Measurements from ENCODE around the gene PFDN1. TPM values are rescaled to one million over a fixed set of nuclear protein-coding genes. Genes with fewer than 3 reads are reported as not detected.

PFDN1 gene
- total RNA-seq, 4 donors from 2014 or later = 42.7 to 102 (median 70.9) TPM

- peaks cover 0 to 3% of the 10 kb centered on the region in 2 donors for H3K4me1 ChIP-seq
- intact Hi-C loops (cut with DNase I; ENCODE audit: low total_unique reads) = no loop called here
- H3K27ac ChIP-seq = peak overlapping the region in 1 of 2 donors; percentile 19
- TF ChIP-seq, protein P1, sequence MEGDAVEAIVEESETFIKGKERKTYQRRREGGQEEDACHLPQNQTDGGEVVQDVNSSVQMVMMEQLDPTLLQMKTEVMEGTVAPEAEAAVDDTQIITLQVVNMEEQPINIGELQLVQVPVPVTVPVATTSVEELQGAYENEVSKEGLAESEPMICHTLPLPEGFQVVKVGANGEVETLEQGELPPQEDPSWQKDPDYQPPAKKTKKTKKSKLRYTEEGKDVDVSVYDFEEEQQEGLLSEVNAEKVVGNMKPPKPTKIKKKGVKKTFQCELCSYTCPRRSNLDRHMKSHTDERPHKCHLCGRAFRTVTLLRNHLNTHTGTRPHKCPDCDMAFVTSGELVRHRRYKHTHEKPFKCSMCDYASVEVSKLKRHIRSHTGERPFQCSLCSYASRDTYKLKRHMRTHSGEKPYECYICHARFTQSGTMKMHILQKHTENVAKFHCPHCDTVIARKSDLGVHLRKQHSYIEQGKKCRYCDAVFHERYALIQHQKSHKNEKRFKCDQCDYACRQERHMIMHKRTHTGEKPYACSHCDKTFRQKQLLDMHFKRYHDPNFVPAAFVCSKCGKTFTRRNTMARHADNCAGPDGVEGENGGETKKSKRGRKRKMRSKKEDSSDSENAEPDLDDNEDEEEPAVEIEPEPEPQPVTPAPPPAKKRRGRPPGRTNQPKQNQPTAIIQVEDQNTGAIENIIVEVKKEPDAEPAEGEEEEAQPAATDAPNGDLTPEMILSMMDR (IDR thresholded peaks at IDR 0.05) = no peak
- no peak for TF ChIP-seq POLR2A (IDR thresholded peaks at IDR 0.05)
- H3K27me3 ChIP-seq = no peaks in the 10 kb centered on the region
- DNase-seq = no peak
- no peaks in the 10 kb centered on the region for H3K9me3 ChIP-seq
- H3K36me3 ChIP-seq = no peaks in the 10 kb centered on the region
- H3K4me3 ChIP-seq = no peak overlapping the region
Measured at GRCh38 chr5:140329739-140330481, 27.0 kb upstream of the PFDN1 start.

DNA sequence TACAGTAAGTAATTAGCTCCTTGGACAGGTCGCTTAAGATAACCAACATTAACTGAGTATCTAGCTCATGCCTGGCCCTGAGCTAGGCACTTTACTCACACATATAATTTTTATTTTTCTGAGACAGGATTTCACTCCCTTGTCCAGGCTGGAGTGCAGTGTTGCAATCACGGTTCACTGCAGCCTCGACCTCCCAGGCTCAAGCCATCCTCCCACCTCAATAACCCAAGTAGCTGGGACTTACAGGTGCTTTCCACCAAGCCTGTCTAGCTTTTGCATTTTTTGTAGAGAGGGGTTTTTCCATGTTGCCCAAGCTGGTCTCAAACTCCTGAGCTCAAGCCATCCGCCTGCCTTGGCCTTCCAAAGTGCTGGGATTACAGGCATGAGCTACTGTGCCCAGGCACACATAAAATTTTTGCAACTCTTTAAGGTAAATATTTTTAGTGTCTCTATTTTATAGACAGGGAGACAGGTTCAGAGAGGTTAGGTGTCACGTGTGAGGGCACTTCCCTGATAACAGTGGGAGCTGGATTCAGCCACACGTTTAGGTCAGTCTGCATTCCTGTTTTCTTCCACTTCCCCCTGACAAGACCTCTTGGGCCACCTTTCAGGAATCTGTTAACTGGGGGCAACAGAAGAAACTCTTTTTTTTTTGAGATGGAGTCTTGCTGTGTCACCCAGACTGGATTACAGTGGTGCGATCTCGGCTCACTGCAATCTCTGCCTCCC is 25.3 kb upstream of the PFDN1 start:
- Histone ChIP-seq H3K4me1 (peaks cover 4 to 11% of the 10 kb centered on the region in 2 donors), H3K27me3 (no peaks in the 10 kb centered on the region), H3K9me3 (no peaks in the 10 kb centered on the region), H3K36me3 (no peaks in the 10 kb centered on the region), H3K27ac (peak overlapping the region in 1 of 2 donors; percentile 15), H3K4me3 (no peak overlapping the region)
- DNase-seq = no peak
- TF ChIP-seq, protein P1 (IDR thresholded peaks at IDR 0.05) = no peak
- TF ChIP-seq POLR2A (IDR thresholded peaks at IDR 0.05) = no peak
- intact Hi-C loops (cut with DNase I; ENCODE audit: low total_unique reads) = no loop called here

- no peak for TF ChIP-seq POLR2A (IDR thresholded peaks at IDR 0.05)
- TF ChIP-seq, protein P1 (IDR thresholded peaks at IDR 0.05) = no peak
- Histone ChIP-seq H3K27me3 (no peaks in the 10 kb centered on the region), H3K4me1 (peaks cover 6 to 16% of the 10 kb centered on the region in 2 donors), H3K27ac (no peak overlapping the region), H3K4me3 (no peak overlapping the region), H3K36me3 (no peaks in the 10 kb centered on the region), H3K9me3 (no peaks in the 10 kb centered on the region)
- no peak for DNase-seq
- intact Hi-C loops (cut with DNase I; ENCODE audit: low total_unique reads) = no loop called here
Measured at GRCh38 chr5:140327589-140327988, 24.7 kb upstream of the PFDN1 start.

- no peak for DNase-seq
- intact Hi-C loops (cut with DNase I; ENCODE audit: low total_unique reads) = no loop called here
- H3K4me1 ChIP-seq = peaks cover 6 to 18% of the 10 kb centered on the region in 2 donors
- H3K36me3 ChIP-seq = no peaks in the 10 kb centered on the region
- no peaks in the 10 kb centered on the region for H3K9me3 ChIP-seq
- H3K27me3 ChIP-seq = no peaks in the 10 kb centered on the region
- H3K4me3 ChIP-seq = no peak overlapping the region
- H3K27ac ChIP-seq = peak overlapping the region in 1 of 2 donors; percentile 85
- no peak for TF ChIP-seq POLR2A (IDR thresholded peaks at IDR 0.05)
- TF ChIP-seq, protein P1 (IDR thresholded peaks at IDR 0.05) = no peak
Measured at GRCh38 chr5:140325486-140325885, 22.6 kb upstream of the PFDN1 start.

Data from uterus (tissue), 4 donors.